Keratinocyte (primary cell): ENCODE measurements around the gene ATF5.

Experiments
- EZH2 ChIP-seq: IDR thresholded peaks from one replicate; pipeline ENCODE4 v1.6.1; 2012; ENCODE audit warnings: inconsistent platforms, mild to moderate bottlenecking, low read length, moderate library complexity
- TF ChIP-seq, protein P1 (sequence below), 3 experiments: IDR thresholded peaks in 1 of 3; conservative IDR thresholded peaks in 1 of 3; optimal IDR thresholded peaks in 1 of 3; 2 replicates in 2 of 3; 3 replicates in 1 of 3; pipeline versions ENCODE3 to v1.5.1; 2011; ENCODE audit warnings: low read length in 3 of 3, mild to moderate bottlenecking in 3 of 3, moderate library complexity in 2 of 3, control low read depth in 1 of 3, inconsistent platforms in 1 of 3; ENCODE audit not compliant: insufficient read depth in 2 of 3; ENCODE audit errors: extremely low read depth in 1 of 3

DNA sequence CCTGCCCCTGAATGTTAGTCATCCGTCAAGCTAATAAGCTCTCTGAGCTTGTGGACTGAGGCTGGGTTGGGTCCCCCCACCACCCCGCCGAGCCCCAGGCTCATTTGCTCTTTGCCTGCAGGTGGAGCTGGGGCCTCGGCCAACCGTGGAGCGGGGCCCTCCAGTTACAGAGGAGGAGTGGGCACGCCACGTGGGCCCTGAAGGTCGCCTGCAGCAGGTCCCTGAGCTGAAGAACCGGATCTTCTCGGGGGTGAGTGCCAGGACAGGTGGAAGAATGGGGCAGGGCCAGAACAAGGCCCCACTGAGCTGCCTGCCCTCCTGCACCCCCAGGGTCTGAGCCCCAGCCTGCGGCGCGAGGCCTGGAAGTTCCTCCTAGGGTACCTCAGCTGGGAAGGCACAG, 46.4 kb upstream of the ATF5 start:
- no peak for TF ChIP-seq EZH2
- TF ChIP-seq, protein P1, sequence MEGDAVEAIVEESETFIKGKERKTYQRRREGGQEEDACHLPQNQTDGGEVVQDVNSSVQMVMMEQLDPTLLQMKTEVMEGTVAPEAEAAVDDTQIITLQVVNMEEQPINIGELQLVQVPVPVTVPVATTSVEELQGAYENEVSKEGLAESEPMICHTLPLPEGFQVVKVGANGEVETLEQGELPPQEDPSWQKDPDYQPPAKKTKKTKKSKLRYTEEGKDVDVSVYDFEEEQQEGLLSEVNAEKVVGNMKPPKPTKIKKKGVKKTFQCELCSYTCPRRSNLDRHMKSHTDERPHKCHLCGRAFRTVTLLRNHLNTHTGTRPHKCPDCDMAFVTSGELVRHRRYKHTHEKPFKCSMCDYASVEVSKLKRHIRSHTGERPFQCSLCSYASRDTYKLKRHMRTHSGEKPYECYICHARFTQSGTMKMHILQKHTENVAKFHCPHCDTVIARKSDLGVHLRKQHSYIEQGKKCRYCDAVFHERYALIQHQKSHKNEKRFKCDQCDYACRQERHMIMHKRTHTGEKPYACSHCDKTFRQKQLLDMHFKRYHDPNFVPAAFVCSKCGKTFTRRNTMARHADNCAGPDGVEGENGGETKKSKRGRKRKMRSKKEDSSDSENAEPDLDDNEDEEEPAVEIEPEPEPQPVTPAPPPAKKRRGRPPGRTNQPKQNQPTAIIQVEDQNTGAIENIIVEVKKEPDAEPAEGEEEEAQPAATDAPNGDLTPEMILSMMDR (optimal IDR thresholded peaks at IDR 0.05 in 1 of 3, IDR thresholded peaks at IDR 0.05 in 1 of 3, conservative IDR thresholded peaks at IDR 0.05 in 1 of 3; ENCODE audit: extremely low read depth in 1 of 3, insufficient read depth in 2 of 3, low read length in 3 of 3) = no peak
